NCI-H748 treated with DMSO at 0.1 percent for 48 hours (cell line): ENCODE measurements around the gene C1QTNF12.

Source experiments
- DNase-seq: peaks from one replicate; lab custom pipeline; 2025; lab: John Stamatoyannopoulos, UW

C1QTNF12 gene

DNA sequence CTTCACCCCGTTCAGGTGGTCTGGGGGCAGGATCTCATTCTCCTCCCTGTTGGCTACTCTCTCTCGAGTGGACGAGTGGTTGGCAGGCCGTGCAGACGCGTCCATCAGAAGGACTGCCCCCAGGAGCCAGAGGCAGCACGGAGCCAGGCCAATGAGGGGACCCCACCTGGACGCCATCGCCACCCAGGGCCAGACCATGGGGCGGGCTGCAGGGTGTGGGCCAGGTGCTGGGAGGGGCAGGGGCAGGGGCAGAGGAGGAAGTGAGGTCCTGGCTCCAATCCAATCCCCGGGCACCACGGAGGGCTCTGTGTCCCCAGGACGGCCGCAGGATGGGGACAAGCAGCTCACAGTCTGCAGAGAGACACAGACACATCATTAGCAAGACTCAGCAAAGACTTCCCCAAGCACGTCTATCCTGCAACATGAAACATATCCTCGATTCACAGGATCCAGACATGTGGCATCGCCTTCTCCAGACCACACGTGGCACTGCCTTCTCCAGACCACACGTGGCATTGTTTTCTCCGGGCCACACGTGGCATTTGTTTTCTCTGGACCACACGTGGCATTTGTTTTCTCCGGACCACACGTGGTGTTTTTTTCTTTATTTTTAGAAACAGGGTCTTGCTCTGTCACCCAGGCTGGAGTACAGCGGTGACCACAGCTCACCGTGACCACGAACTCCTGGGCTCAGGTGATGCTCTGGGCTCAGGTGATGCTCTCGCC, 17.8 kb downstream of the C1QTNF12 start:
- no peak for DNase-seq

DNA sequence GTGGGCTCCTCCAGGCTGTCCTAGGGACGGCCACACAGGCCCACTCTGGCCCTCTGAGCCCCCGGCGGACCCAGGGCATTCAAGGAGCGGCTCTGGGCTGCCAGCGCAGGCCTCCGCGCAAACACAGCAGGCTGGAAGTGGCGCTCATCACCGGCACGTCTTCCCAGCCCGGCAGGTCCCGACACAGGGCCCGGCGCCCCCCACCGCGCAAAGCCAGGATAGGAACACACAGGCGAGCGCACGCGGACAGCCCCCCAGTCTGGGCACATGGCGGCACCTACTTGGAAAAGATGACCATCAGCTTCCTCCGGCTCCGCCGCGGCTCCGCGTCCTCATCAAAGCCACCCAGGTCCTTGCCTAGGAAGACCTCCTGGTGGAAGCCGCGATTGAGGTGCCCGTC, 18.3 kb downstream of the C1QTNF12 start:
- no peak for DNase-seq

DNA sequence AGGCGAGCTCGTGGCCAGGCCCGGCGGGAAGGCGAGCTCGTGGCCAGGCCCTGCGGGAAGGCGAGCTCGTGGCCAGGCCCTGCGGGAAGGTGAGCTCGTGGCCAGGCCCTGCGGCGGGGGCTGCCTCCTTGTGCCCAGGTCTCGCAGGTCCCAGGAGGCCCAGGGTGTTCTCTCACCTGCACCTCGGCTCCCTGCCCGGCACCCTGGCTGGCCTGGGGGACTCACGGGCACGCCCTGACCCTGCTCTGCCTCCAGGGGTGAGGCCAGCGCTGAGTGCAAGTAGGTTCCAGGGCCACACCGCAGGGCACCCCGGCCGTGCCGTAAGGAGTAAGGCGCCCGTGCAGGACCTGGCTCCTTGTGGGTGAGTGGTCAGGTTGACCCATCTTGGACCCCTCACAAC, 19.1 kb downstream of the C1QTNF12 start:
- no peak for DNase-seq

DNA sequence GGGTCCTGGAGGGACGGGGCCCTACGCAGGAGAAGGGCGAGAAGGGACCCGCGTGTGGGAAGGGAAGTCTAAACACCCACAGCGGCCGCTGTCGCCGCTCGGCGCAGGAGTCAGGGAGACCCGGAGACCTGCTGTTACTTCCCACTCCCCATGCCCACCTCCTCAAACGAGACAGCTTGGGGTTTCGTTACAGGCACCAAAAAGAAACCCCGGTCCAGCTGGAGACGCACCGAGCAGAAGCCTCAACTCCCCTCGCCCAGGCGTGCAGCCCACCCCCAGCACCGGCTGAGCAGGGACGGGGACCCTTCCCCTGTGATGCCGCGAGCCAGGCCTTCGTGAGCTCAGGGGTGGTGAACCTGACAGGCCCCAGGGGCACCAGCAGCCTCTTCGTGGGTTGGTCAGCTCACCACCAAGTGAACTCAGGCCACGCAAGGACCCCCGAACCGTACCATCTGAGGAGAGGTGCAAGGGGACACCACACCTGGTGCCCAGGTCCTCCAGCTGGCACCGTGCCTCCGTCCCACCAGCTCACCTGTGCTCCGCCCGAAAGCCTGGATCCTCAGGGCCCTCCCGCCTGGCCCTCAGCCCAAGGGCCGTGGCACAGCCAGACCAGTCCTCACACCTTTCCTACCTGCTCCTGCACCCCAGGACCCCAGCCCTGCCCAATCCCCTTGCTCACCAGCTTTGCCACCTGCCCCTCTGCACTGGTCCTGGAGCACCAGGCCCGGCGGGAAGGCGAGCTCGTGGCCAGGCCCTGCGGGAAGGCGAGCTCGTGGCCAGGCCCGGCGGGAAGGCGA, 19.8 kb downstream of the C1QTNF12 start:
- no peak for DNase-seq

DNA sequence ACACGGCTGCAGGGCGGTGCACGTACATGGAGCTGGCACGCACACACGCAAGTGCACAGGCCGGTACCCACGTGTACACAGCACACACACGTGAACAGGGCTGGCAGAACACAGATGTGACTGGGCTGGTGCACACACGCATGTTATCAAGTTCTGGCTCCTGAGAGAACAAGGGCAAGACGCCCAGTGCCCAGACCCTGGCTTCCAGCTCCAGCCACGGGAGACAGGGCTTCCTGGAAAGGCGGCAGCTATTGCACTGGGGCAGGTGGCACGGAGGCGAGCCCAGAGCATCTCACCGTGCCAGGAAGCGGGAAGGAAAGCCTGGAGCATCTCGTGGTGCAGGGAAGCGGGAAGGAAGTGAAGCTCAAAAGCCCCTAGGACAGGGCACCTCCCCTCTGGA, 20.6 kb downstream of the C1QTNF12 start:
- DNase-seq: no peak

DNA sequence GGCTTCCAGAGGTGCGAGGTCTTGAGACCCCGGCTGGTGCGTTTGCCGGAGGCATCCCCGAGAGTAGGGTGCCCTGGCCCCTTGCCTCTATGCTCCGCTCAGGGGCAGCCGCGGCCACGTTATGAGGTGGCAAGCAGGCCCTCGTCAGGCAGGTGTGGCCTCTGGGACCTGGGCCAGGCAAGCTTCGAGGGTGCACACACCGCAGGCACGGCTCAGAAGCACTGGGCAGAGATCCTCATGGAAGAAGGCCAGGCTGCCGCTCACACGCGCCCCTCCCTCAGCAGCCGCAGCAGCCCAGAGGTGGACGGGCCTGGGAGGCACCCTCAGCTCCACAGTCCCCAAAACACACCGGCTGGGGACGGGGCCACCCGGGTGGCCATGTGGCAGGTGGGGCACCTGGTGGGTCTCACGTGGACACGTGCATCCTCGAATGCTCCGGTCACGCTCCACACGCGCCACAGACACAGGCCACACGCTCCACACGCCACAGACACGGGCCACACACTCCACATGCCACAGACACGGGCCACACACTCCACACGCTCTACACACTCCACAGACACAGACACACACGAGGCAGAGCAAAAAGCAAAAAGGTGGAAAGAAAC, 21.2 kb downstream of the C1QTNF12 start:
- DNase-seq: no peak

DNA sequence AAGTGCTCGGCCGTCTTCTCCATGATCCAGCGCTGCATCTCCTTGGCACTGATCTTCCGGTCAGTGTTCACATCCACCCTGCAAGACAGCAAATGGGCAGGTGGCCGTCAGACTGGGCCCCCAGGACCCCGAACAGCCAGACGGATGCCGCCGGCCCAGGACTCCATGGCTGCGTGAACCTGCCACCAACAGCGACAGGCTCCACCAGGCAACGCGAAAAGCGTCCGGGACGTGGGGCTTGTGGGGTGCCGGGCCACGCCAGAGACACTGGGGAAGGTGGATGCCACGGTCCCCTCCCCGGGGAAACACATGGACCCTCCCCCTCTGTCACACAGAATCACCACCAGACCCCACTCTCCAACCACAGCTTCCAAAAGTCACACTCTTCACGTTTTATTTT, 22.6 kb downstream of the C1QTNF12 start:
- no peak for DNase-seq

DNA sequence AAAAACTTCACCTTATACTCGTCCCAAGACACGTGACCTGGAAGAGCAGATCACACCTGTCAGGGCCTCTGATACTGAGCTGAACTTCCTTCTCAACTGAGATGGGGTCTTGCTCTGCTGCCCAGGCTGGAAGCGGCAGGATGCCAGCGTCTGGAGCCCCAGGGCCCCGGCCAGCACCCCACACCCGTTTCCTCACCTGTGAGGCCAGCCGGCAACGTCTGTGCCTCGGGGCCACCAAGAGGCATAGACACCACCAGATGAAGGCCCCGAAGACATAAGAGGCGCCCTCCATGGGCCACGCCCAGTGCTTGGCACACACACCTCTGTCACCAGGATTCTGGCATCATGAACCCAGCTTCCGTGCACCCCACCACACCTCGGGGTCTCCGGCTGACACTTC, 23.2 kb downstream of the C1QTNF12 start:
- no peak for DNase-seq

DNA sequence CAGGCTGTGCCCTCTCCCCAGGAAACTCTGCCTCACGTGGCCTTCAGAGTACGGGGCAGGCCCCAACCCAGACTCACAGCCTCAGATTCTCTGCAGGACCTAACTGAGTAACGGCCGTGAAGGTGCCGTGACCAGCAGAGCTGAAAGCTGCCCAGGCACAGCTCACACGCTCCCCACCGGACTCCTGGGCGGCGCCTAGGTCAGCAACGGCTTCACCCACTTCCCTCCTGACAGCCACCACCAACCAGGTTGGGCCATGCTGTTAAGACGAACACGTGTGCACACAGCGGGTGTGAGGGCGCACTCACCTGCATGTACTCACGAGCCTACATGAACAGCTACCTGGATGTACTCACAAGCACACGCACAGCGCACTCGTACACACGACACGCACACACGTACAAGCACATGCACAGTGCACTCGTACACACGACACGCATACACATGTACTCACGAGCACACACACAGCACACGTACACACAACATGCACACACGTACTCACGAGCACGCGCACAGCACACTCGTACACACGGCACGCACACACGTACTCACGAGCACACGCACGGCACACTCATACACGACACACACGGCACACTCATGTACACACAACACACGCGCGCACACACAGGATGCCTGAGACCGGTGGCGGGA, 23.8 kb downstream of the C1QTNF12 start:
- DNase-seq: no peak

DNA sequence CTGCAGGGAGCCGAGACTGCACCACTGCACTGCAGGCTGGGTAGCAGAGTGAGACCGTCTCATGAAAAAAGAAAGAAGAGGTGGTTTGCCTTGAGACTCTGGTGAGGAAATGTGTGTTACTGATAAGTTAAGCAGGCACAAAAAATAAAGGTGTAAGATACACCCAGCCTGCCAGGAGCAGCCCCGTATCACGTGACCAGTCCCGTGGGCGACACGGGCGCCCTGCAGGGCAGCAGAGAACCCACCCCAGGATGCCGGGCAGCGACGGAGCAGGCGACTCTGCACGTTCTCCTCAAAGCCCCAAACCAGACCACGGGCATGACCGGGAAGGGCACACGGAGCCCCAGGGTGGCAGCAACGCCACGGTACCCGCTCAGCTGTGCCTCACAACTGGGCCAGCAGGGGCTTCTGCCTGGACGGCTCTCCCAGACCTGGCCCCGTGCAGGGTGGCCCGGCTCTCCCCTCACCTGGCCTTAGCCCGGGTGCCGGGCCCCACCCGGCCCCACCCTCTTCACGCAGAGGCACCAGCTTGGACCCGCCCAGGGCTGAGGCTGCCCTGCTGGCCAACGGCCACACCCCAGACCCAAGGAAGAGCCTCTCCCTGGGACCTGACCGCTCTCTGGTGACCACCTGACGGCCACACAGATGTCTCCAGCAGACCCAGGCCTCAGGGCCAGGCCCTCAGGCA, 24.5 kb downstream of the C1QTNF12 start:
- DNase-seq: no peak

DNA sequence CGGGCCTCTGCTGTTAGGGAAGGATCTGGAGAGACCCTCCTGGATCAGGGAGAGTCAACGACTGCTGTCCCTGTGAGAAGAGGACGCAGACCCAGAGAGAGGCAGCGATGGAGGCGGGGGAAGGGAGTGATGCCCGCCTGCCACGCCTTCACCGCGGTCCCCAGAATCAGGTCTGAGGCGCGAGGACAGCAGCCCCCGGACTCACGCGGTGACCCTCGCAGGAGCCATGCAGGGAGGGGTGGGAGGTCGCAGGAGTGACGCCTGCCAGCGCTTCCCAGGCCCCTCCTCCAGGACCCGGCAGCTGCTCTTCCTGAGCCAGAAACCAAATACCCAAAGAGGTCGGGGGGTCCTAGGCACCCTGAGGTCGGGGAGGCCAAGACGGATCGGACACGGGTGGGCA, 26.3 kb downstream of the C1QTNF12 start:
- DNase-seq: no peak

DNA sequence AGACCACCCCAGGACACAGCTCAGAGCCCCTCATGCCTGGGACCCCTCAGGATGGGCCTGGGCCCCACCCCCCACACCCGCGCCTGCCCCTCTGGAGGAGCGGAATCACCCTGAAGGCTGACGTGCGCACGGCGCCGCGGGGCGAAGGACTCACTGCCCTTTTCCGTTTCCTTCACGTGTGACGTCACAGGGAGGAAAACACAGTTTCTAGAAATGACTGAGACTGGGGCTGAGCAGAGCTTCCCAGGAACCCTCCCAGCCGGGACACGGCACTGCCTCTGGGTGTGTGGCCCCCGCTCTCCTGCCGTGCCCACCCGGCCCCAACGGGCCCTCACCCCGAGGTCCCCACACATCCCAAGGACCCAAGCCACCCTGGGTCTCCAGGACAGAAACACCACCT, 27.2 kb downstream of the C1QTNF12 start:
- DNase-seq: no peak

DNA sequence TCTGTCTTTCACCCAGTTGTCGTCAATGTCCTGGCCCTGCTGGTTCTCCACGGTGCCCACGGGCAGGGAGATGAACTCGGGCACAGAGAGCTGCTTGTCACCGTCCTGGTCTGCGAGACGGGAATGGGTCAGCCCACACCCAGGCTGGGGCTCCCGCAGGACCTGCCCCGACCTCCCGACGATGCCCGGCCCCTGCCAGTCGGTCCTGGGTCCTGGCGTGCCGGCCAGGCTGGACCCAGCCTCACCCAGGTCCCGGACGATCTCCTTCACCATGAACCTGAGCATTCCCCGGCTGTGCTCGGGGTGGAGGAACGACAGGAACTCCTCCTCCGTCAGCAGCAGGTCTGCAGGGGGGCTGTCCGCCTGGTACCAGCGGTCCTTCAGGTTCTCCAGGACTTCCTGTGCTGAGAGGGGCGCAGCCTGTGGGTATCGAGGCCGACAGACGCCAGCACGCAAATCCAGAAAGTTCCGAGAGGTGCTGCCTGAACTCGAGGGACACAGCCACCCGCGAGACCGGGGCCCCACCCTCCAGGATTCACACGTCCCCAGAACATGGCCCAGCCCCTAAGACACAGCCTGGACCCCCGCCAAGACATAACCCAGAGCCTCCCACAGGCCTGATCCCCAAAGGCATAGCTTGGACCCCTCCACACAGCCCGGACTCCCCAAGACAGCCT, 27.9 kb downstream of the C1QTNF12 start:
- no peak for DNase-seq

DNA sequence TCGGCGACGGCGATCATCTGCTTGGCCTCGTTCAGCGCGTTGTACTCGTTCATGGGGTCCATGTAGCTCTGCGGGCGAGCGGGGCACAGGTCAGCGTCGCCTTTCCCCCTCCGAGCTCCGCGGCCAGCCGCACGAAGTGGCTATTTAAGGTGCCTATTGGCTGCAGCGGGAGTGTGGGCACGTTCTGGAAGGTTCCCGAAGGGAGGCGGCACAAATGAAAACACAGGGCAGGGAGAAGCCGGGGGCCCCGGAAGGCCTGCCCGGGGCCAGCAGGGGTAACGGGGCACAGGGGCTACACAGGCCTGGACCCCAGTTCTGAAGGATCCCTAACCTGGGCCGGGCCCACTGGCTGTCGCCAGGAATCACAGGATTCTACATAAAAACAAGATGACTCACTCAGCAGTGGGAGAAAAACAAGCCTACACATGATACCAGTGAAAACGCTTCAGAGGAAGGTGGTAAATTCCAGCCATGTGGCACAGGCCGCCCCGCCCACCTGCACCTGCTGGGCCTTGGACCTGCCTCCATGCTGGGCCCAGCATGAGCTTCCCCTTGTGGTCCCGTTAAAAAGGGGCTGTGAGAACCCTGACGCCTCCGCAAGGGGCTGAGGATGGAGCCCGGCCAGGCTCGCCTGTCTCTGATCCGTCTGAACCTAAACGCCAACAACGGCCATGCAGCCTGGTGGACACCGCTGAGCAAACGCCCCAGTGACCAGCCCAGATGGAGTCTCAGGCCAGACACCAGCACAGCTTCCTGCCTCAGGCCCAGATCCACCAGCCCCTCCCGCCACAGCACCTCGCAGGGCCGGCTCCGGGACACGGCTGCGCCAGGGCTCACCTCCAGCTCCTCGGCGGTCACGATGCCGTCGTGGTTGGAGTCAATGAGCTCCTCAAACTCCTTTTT, 28.6 kb downstream of the C1QTNF12 start:
- no peak for DNase-seq

DNA sequence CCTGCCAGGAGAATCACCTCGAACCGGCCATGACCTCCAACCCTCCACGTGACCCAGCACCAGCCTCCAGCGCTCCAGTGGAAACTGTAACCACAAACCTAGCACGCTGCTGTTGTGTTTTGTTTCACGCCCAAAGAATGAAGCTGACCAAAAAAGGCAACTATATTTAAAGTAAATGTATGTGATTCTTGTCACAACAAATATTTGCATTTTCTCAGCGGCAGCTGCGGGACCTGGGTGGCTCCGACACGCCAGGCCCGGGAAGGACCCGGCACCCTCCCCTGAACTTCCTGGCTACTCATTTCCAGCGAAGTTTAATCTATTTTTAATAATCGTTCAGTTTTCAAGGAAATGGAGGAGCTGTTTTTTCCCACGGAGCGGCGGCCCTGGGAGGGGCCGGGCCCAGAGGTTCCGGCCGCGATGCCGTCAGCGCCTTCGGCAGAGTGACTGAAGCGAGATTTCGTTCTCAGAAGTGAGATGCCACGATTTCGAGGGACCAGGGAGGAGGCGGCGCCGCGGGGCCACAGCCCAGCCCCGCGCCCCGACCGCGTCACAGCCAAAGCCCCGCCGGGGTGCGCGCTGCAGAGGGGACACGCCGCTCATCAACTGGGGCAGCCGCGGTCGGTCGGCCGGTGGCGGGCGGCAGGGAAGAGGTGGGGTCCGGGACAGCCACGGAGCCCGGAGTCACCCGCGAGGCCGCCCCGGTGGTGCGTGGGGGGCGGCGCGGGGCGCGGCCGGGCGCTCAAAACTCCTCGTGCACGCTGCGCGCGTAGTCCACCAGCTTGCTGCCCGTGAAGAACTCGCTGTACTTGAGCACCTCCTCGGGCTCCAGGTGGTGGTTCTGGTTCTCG, 29.5 kb downstream of the C1QTNF12 start:
- DNase-seq: no peak

DNA sequence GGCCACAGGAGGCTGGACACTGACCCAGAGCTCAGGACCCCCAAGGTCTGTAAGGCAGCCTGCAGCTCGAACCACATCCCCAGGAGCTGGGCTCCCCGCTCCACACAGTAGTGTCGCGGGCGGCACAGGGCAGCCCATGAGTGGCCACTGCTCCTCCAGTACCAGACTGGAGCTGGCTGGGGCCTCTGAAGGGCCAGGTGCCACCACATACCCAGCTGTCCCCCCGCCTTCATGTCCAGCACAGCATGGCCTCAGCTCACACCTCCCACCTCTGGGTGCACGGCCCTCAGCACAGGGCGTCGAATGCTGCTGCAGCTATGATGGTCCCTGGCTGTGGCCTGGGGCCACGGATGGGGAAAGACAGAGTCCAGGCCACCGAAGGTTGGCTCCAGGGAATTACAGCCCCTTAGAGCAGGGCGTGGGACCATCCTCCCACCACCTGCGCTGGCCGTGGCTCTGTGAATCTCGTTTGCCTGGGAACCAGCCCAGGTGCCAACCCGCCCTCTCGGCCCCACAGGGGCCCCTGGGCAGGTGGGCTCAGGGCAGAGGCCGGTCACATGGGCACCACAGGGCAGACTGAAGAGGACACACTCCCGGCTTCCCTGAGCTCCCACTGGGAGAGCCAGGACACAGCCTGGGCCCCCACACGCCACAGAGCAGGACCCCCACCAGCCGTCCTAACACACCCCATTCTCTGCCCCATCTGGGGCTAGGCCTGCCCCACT, 30.5 kb downstream of the C1QTNF12 start:
- DNase-seq: no peak

DNA sequence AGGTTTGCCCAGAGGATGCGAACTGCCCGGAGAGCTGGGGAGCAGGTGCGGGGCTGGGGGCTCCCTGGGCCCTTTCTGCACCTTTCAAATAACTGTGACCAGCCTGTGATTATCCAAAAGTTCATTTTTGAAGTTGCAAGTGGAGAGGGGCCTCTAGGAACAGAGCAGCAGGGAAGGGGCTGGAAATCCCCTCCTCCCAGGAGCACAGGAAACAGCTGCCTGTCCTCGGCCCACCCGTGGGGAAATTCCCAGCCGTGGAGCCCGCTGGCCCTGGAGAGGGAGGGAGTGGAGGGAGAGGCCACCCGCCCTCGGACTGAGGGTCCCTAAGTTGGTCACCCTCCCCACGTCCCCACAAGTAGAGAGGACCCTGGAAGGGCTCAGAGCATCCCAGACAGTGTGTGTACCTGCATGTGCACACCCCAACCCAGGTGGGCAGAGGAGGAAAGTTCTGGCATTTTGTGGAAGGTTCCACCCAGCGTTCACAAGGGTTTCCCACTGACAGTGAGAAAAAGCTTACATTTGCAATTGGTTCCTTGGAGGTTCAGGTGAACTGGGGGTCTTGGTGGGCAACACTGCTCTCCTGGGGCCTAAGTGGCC, 31.3 kb downstream of the C1QTNF12 start:
- no peak for DNase-seq
